Esophagus muscularis mucosa (tissue), 3 donors: ENCODE results near the gene ZNF423.

Experiments used
- CTCF ChIP-seq, 3 experiments: fragments of 200-600 bp in 2 of 3; fragments of 450-650 bp in 1 of 3; sonication (generic) in 2 of 3; IDR thresholded peaks; one replicate each; pipeline ENCODE4 v1.5.1; 2017 to 2019; ENCODE audit warnings: antibody characterized with exemption in 3 of 3, mild to moderate bottlenecking in 2 of 3, moderate library complexity in 1 of 3
- POLR2AphosphoS5 ChIP-seq, 2 donors: sonication (generic); formaldehyde crosslinking; IDR thresholded peaks; one replicate each; pipeline ENCODE4 v1.6.1; 2017; ENCODE audit warnings: antibody characterized with exemption in 2 of 2

- TF ChIP-seq CTCF (IDR thresholded peaks at IDR 0.05) (no peak), POLR2AphosphoS5 (IDR thresholded peaks at IDR 0.05) (no peak)
Observed at GRCh38 chr16:49653577-49653976, 202.3 kb downstream of the ZNF423 start.
